ENCODE measurements around the gene PTPRR.

PTPRR gene

GRCh38 chr12:70929029-70929428 is 8.5 kb upstream of the PTPRR start:
- TF ChIP-seq TAF1 (IDR thresholded peaks at IDR 0.05; ENCODE audit: borderline replicate concordance, insufficient read depth, low read length) = no peak
- TF ChIP-seq SIN3A (IDR thresholded peaks at IDR 0.05; ENCODE audit: borderline replicate concordance, insufficient read depth, low read length) = no peak
- TF ChIP-seq FOXP2 (optimal IDR thresholded peaks at IDR 0.05; ENCODE audit: borderline replicate concordance, extremely low read depth, extremely low read length, insufficient read depth) = no peak
- TF ChIP-seq, protein P1, sequence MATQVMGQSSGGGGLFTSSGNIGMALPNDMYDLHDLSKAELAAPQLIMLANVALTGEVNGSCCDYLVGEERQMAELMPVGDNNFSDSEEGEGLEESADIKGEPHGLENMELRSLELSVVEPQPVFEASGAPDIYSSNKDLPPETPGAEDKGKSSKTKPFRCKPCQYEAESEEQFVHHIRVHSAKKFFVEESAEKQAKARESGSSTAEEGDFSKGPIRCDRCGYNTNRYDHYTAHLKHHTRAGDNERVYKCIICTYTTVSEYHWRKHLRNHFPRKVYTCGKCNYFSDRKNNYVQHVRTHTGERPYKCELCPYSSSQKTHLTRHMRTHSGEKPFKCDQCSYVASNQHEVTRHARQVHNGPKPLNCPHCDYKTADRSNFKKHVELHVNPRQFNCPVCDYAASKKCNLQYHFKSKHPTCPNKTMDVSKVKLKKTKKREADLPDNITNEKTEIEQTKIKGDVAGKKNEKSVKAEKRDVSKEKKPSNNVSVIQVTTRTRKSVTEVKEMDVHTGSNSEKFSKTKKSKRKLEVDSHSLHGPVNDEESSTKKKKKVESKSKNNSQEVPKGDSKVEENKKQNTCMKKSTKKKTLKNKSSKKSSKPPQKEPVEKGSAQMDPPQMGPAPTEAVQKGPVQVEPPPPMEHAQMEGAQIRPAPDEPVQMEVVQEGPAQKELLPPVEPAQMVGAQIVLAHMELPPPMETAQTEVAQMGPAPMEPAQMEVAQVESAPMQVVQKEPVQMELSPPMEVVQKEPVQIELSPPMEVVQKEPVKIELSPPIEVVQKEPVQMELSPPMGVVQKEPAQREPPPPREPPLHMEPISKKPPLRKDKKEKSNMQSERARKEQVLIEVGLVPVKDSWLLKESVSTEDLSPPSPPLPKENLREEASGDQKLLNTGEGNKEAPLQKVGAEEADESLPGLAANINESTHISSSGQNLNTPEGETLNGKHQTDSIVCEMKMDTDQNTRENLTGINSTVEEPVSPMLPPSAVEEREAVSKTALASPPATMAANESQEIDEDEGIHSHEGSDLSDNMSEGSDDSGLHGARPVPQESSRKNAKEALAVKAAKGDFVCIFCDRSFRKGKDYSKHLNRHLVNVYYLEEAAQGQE (IDR thresholded peaks at IDR 0.05; ENCODE audit: insufficient read depth in 1 of 2, low read depth in 2 of 2, low read length in 2 of 2) = no peak
- TF ChIP-seq POLR2AphosphoS5 (IDR thresholded peaks at IDR 0.05; ENCODE audit: low read depth, low read length) = no peak

- TF ChIP-seq, protein P1 (IDR thresholded peaks at IDR 0.05; ENCODE audit: insufficient read depth in 1 of 2, low read depth in 2 of 2, low read length in 2 of 2) = no peak
- no peak for TF ChIP-seq TAF1 (IDR thresholded peaks at IDR 0.05; ENCODE audit: borderline replicate concordance, insufficient read depth, low read length)
- no peak for TF ChIP-seq SIN3A (IDR thresholded peaks at IDR 0.05; ENCODE audit: borderline replicate concordance, insufficient read depth, low read length)
- no peak for TF ChIP-seq POLR2AphosphoS5 (IDR thresholded peaks at IDR 0.05; ENCODE audit: low read depth, low read length)
- TF ChIP-seq FOXP2 (optimal IDR thresholded peaks at IDR 0.05; ENCODE audit: borderline replicate concordance, extremely low read depth, extremely low read length, insufficient read depth) = no peak
Observed at GRCh38 chr12:70928071-70928470, 7.5 kb upstream of the PTPRR start.

DNA sequence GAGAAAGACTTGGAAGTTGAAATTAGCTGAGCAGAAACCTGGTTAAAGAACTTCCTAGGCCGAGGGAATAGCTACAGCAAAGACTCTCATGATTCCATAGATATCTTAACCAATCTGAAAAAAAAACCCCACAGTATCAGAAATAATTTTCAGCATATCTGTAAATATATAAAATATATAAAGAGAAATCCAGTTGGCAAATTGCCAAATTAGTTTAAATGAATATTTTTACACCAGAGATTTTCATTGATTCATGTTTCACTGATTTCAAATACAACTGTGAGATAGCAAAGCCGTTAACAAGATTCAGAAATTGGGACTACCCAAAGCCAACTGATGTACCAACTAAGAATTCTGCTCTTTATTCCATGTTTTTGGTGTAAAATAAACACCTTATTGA is 6.8 kb upstream of the PTPRR start:
- TF ChIP-seq, protein P1 (IDR thresholded peaks at IDR 0.05; ENCODE audit: insufficient read depth in 1 of 2, low read depth in 2 of 2, low read length in 2 of 2) = no peak
- TF ChIP-seq SIN3A (IDR thresholded peaks at IDR 0.05; ENCODE audit: borderline replicate concordance, insufficient read depth, low read length) (no peak), TAF1 (IDR thresholded peaks at IDR 0.05; ENCODE audit: borderline replicate concordance, insufficient read depth, low read length) (no peak), FOXP2 (optimal IDR thresholded peaks at IDR 0.05; ENCODE audit: borderline replicate concordance, extremely low read depth, extremely low read length, insufficient read depth) (no peak), POLR2AphosphoS5 (IDR thresholded peaks at IDR 0.05; ENCODE audit: low read depth, low read length) (no peak)

DNA sequence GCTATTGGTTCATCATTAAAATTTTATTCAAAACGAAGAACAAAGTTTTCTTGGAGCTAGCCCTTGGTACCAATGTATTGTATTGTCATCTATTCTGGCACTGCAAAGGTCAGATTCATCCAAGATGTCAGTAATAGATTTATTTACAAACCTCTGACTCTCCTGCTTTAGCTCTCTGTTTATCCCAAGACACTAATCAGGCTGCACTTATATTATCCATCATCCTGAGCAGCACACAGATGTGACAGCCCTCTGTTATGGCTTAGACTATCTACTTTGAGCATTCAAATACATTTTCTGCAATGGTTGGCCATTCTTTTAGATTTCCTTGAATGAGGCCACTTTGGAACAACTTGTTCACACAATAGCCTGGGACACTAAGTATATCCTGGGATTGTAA is 5.0 kb upstream of the PTPRR start:
- TF ChIP-seq FOXP2 (optimal IDR thresholded peaks at IDR 0.05; ENCODE audit: borderline replicate concordance, extremely low read depth, extremely low read length, insufficient read depth) = no peak
- TF ChIP-seq, protein P1 (IDR thresholded peaks at IDR 0.05; ENCODE audit: insufficient read depth in 1 of 2, low read depth in 2 of 2, low read length in 2 of 2) = no peak
- TF ChIP-seq TAF1 (IDR thresholded peaks at IDR 0.05; ENCODE audit: borderline replicate concordance, insufficient read depth, low read length) = no peak
- TF ChIP-seq POLR2AphosphoS5 (IDR thresholded peaks at IDR 0.05; ENCODE audit: low read depth, low read length) = no peak
- TF ChIP-seq SIN3A (IDR thresholded peaks at IDR 0.05; ENCODE audit: borderline replicate concordance, insufficient read depth, low read length) = no peak

GRCh38 chr12:70920891-70921290 is 353 bp upstream of the PTPRR start:
- no peak for TF ChIP-seq POLR2AphosphoS5 (IDR thresholded peaks at IDR 0.05; ENCODE audit: low read depth, low read length)
- TF ChIP-seq SIN3A (IDR thresholded peaks at IDR 0.05; ENCODE audit: borderline replicate concordance, insufficient read depth, low read length) = no peak
- TF ChIP-seq, protein P1 (IDR thresholded peaks at IDR 0.05; ENCODE audit: insufficient read depth in 1 of 2, low read depth in 2 of 2, low read length in 2 of 2) = no peak
- no peak for TF ChIP-seq FOXP2 (optimal IDR thresholded peaks at IDR 0.05; ENCODE audit: borderline replicate concordance, extremely low read depth, extremely low read length, insufficient read depth)
- TF ChIP-seq TAF1 (IDR thresholded peaks at IDR 0.05; ENCODE audit: borderline replicate concordance, insufficient read depth, low read length) = no peak
